Brain pericyte (primary cell): ENCODE results near the gene KLHL15.
"Not testable (repeated sequence)": the region's sequence is repeated elsewhere in the genome, so short reads cannot be mapped to it uniquely, and the experiment has no call there.

Experiments used
- DNase-seq: peaks from one replicate; pipeline ENCODE4 v3.0.0-alpha.2; 2012; ENCODE audit warnings: low read depth, low spot score

Gene KLHL15

GRCh38 chrX:24017674-24018073 is 9.3 kb downstream of the KLHL15 start:
- DNase-seq: no peak

GRCh38 chrX:24014388-24015018 is 12.5 kb downstream of the KLHL15 start:
- no peak for DNase-seq

GRCh38 chrX:24012266-24012665 is 14.7 kb downstream of the KLHL15 start:
- no peak for DNase-seq

GRCh38 chrX:24005867-24006266 is 21.1 kb downstream of the KLHL15 start:
- DNase-seq: no peak

GRCh38 chrX:24005028-24005427 is 22.0 kb downstream of the KLHL15 start:
- DNase-seq: no peak

- no peak for DNase-seq
Measured at GRCh38 chrX:24002792-24003191, 24.2 kb downstream of the KLHL15 start.

- DNase-seq: no peak
Measured at GRCh38 chrX:24002167-24002566, 24.8 kb downstream of the KLHL15 start.

- DNase-seq: no peak
Measured at GRCh38 chrX:23999671-24000070, 27.3 kb downstream of the KLHL15 start.

GRCh38 chrX:23993012-23993633 is 33.9 kb downstream of the KLHL15 start:
- no peak for DNase-seq

GRCh38 chrX:23992431-23992830 is 34.6 kb downstream of the KLHL15 start:
- no peak for DNase-seq

GRCh38 chrX:23990455-23990854 is 36.5 kb downstream of the KLHL15 start:
- DNase-seq: no peak

- DNase-seq: no peak
Measured at GRCh38 chrX:23989689-23990088, 37.3 kb downstream of the KLHL15 start.

- no peak for DNase-seq
Measured at GRCh38 chrX:23982891-23983290, 44.1 kb downstream of the KLHL15 start.

GRCh38 chrX:23981711-23982110 is 45.3 kb downstream of the KLHL15 start:
- DNase-seq: no peak

GRCh38 chrX:23981222-23981621 is 45.8 kb downstream of the KLHL15 start:
- no peak for DNase-seq

- DNase-seq: no peak
Measured at GRCh38 chrX:23980011-23980441, 47.0 kb downstream of the KLHL15 start.

GRCh38 chrX:23978491-23978890 is 48.5 kb downstream of the KLHL15 start:
- DNase-seq: no peak

- not testable (repeated sequence) for DNase-seq
Measured at GRCh38 chrX:23965630-23966029, 61.4 kb downstream of the KLHL15 start.

- no peak for DNase-seq
Measured at GRCh38 chrX:23964191-23964590, 62.8 kb downstream of the KLHL15 start.

- DNase-seq: no peak
Measured at GRCh38 chrX:23959781-23960180, 67.2 kb downstream of the KLHL15 start.

- no peak for DNase-seq
Measured at GRCh38 chrX:23954396-23954795, 72.6 kb downstream of the KLHL15 start.

- DNase-seq: no peak
Measured at GRCh38 chrX:23953908-23954269, 73.1 kb downstream of the KLHL15 start.

- DNase-seq: no peak
Measured at GRCh38 chrX:23952984-23953907, 73.7 kb downstream of the KLHL15 start.
